Spinal cord (tissue), 10 donors: Measurements from ENCODE around the gene IRF2BP2. TPM values are rescaled to one million over a fixed set of nuclear protein-coding genes. Genes with fewer than 3 reads are reported as not detected.
"Not testable (repeated sequence)": the region's sequence is repeated elsewhere in the genome, so short reads cannot be mapped to it uniquely, and the experiment has no call there.

ENCODE experiments used
- DNase-seq, 6 donors: peaks; one replicate each; pipeline versions ENCODE4 v3.0.0 to v3.0.0-alpha.2; 2013 to 2015; ENCODE audit warnings: low spot score in 6 of 6, low read depth in 4 of 6
- H3K27ac ChIP-seq: one replicate; pipeline ENCODE4 v1.5.1; 2013; ENCODE audit warnings: low read depth, low read length, control low read depth
- H3K27me3 ChIP-seq: one replicate; pipeline ENCODE4 v1.6.1; 2013; ENCODE audit warnings: low read length; ENCODE audit not compliant: control insufficient read depth, insufficient read depth
- H3K36me3 ChIP-seq: one replicate; pipeline ENCODE4 v1.6.1; 2013; ENCODE audit warnings: low read length; ENCODE audit not compliant: control insufficient read depth, insufficient read depth
- H3K4me1 ChIP-seq: one replicate; pipeline ENCODE4 v1.6.1; 2013; ENCODE audit warnings: low read length; ENCODE audit not compliant: control insufficient read depth, insufficient read depth
- H3K4me3 ChIP-seq: one replicate; pipeline ENCODE4 v1.5.1; 2013; ENCODE audit warnings: low read depth, low read length, control low read depth
- H3K9me3 ChIP-seq: one replicate; pipeline ENCODE4 v1.6.1; 2013; ENCODE audit warnings: low read length; ENCODE audit not compliant: control insufficient read depth, insufficient read depth
- WGBS: methylation state at CpG from one replicate; pipeline ENCODE4 v1.1.5; 2013; ENCODE audit warnings: missing lambda C conversion rate; ENCODE audit not compliant: insufficient coverage; 5-methylcytosine and 5-hydroxymethylcytosine counted together
- polyA plus RNA-seq, 2 donors: library from polyadenylated mRNA; unstranded; fragments of 120-200 nt; gene quantifications; one replicate each; pipeline ENCODE4 v1.2.1, GENCODE V29; 2013; ENCODE audit not compliant: insufficient read length in 2 of 2
- total RNA-seq, 2 donors: library from RNA; depleted of rRNA in 1 of 2; stranded (reverse); fragments of 120-200 nt in 1 of 2; fragments of >200 nt in 1 of 2; gene quantifications; one replicate each; pipeline versions ENCODE4 v1.2.3 to v1.2.4, GENCODE V29; 2013 to 2014
- donor health status: healthy.

The IRF2BP2 gene
- total and polyA plus RNA-seq, 4 donors, result 98.7 to 105 (median 103) TPM

DNA sequence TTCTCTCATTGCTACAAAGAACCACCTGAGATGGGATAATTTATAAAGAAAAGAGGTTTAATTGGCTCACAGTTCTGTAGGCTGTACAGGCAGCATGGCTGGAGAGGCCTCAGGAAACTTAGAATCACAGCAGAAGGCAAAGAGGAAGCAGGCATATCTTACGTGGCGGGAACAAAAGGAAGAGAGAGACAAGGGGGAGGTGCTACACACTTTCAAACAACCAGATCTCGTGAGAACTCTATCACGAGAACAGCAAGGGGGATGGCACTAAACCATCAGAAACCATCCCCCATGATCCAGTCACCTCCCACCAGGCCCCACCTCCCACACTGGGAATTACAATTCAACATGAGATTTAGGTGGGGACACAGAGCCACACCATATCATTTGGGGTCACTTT lies 15.4 kb downstream of the IRF2BP2 start:
- DNase-seq, H3K9me3 ChIP-seq, H3K27ac ChIP-seq, H3K4me1 ChIP-seq, H3K36me3 ChIP-seq, H3K4me3 ChIP-seq, H3K27me3 ChIP-seq: not testable (repeated sequence)
- 94% methylated on average over 2 of the region's 4 CpGs for WGBS

- H3K9me3 ChIP-seq, result no peaks in the 10 kb centered on the region
- H3K27me3 ChIP-seq, result no peaks in the 10 kb centered on the region
- no peak overlapping the region for H3K4me3 ChIP-seq
- DNase-seq, result no peak
- 85% methylated on average over 4 of the region's 6 CpGs for WGBS
- H3K36me3 ChIP-seq, result no peaks in the 10 kb centered on the region
- peaks cover 3% of the 10 kb centered on the region for H3K4me1 ChIP-seq
- H3K27ac ChIP-seq, result no peak overlapping the region
Measured at GRCh38 chr1:234593771-234594504, 16.0 kb downstream of the IRF2BP2 start.

GRCh38 chr1:234593109-234593508 lies 16.9 kb downstream of the IRF2BP2 start:
- H3K4me1 ChIP-seq, result peaks cover 5% of the 10 kb centered on the region
- H3K9me3 ChIP-seq, result no peaks in the 10 kb centered on the region
- H3K27me3 ChIP-seq, result no peaks in the 10 kb centered on the region
- no CpG with 5 or more reads among the region's 7 CpGs for WGBS
- H3K36me3 ChIP-seq, result no peaks in the 10 kb centered on the region
- no peak overlapping the region for H3K27ac ChIP-seq
- H3K4me3 ChIP-seq, result no peak overlapping the region
- DNase-seq, result no peak

DNA sequence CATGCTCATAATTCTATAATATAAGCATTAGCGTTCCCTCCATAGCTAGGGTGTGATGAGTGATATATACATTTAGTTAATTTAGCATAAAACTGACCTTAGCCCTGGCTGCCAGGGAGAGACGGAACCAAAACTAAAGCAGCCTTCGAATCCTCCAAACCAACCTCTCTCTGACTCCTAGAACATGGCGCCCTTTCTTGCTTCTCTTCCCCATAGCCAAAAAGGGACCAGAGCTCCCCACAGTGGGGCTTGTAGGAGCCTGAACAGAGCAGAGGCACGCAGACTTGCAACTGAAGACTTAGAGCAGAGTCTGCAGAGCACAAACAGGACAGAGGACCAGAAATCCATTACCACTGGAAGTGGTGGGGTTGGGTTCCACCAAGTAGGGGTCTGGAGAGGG lies 17.7 kb downstream of the IRF2BP2 start:
- no peak for DNase-seq
- 87% methylated on average over 3 of the region's 5 CpGs for WGBS
- Histone ChIP-seq H3K36me3 (no peaks in the 10 kb centered on the region), H3K4me3 (no peak overlapping the region), H3K4me1 (peaks cover 5% of the 10 kb centered on the region), H3K9me3 (no peaks in the 10 kb centered on the region), H3K27ac (no peak overlapping the region), H3K27me3 (no peaks in the 10 kb centered on the region)

GRCh38 chr1:234591131-234591530 lies 18.8 kb downstream of the IRF2BP2 start:
- Histone ChIP-seq H3K36me3 (no peaks in the 10 kb centered on the region), H3K4me1 (peaks cover 5% of the 10 kb centered on the region), H3K4me3 (no peak overlapping the region), H3K27ac (no peak overlapping the region), H3K27me3 (no peaks in the 10 kb centered on the region), H3K9me3 (no peaks in the 10 kb centered on the region)
- 99% methylated on average over 4 of the region's 4 CpGs for WGBS
- no peak for DNase-seq

DNA sequence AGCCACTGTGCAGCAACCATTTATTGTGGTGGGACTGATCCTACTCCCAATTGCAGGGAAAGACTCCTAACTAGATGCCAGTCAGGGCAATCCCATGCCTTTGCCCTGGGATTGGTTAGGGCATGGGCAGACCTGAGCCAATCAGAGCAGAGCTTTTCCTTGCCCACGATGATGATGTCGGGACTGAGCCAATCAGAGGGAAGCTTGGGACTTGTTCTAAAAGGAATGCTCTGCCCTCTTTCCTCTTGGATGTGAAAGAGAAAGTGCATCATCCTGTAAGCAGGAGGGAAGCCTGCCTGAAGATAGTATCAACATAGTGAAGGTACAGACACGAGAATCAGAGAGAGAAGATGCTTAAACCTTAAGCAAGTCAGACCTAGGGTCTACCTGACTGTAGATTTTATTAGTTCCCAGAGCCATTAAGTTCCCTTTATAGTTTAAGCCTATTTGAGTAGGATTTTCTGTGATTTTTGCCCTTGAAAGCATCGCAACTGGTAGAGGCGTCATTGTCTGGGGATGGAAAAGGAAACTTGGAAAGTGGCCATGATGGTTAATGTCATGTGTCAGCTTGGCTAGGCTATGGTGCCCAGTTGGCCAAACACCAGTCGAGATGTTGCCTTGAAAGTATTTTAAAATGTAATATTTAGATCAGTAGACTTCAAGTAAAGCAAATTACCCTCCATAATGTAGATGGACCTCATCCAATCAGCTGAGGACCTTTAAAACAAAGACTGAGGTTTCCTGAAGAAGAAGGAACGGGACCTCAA lies 19.9 kb downstream of the IRF2BP2 start:
- Histone ChIP-seq H3K36me3 (no peaks in the 10 kb centered on the region), H3K4me3 (no peak overlapping the region), H3K27ac (no peak overlapping the region), H3K27me3 (no peaks in the 10 kb centered on the region), H3K4me1 (peaks cover 14% of the 10 kb centered on the region), H3K9me3 (no peaks in the 10 kb centered on the region)
- peak in 1 of 6 donors; percentile 46 for DNase-seq
- 77% methylated on average over 6 of the region's 7 CpGs for WGBS

- no peak overlapping the region for H3K27ac ChIP-seq
- no peaks in the 10 kb centered on the region for H3K9me3 ChIP-seq
- no peaks in the 10 kb centered on the region for H3K36me3 ChIP-seq
- DNase-seq, result no peak
- H3K27me3 ChIP-seq, result no peaks in the 10 kb centered on the region
- WGBS, result 84% methylated on average over 6 of the region's 16 CpGs
- no peak overlapping the region for H3K4me3 ChIP-seq
- peaks cover 20% of the 10 kb centered on the region for H3K4me1 ChIP-seq
Measured at GRCh38 chr1:234589064-234589800, 20.7 kb downstream of the IRF2BP2 start.

DNA sequence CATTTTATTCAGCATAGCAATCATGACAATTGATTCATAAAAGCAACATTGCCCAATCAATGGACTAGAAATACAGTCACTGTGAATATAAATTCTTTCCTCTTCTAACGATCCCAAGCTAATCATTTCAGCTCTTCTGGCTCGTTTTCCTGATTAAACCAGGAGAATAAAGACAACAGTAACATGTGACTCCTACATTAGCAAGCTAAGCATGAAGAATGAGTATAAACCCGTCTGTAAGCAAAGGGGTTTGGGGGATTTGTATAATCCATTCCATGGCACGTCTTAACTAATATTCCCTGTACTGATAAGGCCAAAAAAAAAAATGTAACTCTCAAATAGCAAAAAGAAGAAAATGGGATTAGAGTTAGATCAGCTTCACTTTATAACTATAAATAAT lies 21.6 kb downstream of the IRF2BP2 start:
- H3K4me3 ChIP-seq, result no peak overlapping the region
- no CpG with 5 or more reads among the region's 4 CpGs for WGBS
- no peaks in the 10 kb centered on the region for H3K9me3 ChIP-seq
- H3K27ac ChIP-seq, result no peak overlapping the region
- H3K36me3 ChIP-seq, result no peaks in the 10 kb centered on the region
- H3K27me3 ChIP-seq, result no peaks in the 10 kb centered on the region
- H3K4me1 ChIP-seq, result peaks cover 26% of the 10 kb centered on the region
- DNase-seq, result peak in 1 of 6 donors; percentile 85

DNA sequence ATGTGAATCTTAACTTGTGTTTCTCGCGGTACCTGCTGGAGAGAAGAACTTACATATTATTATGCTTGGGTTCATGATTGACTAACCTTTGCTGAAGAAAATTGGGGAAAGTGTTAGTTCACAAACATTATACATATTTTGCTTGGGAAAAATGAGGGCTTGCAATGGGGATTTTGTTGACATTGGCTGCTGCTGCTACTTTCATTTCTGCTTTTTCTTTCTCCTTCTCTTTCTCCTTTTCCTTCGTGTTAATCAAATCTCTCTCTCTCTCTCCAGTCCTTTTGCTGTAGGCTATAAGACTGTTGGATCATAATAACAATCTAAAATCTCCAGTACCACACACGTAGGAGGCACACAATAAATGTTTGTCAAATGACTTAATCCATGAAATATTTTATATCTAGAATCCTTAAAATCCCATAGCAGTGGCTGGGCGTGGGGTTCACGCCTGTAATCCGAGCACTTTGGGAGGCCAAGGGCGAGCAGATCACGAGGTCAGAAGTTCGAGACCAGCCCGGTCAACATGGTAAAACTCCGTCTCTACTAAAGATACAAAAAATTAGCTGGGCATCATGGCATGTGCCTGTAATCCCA lies 23.0 kb downstream of the IRF2BP2 start:
- Histone ChIP-seq H3K27ac (no peak overlapping the region), H3K9me3 (no peaks in the 10 kb centered on the region), H3K4me1 (peaks cover 38% of the 10 kb centered on the region), H3K36me3 (no peaks in the 10 kb centered on the region), H3K4me3 (no peak overlapping the region), H3K27me3 (no peaks in the 10 kb centered on the region)
- DNase-seq, result no peak
- WGBS, result 100% methylated on average over 3 of the region's 12 CpGs
